ENCODE measurements around the gene ACTRT3.

GRCh38 chr3:169787791-169788190, 18.4 kb upstream of the ACTRT3 start:
- no peak for TF ChIP-seq POLR2A (IDR thresholded peaks at IDR 0.05; ENCODE audit: low read depth, low read length)
- no peak for TF ChIP-seq POLR2AphosphoS5 (IDR thresholded peaks at IDR 0.05; ENCODE audit: low read depth, low read length)
- TF ChIP-seq TAF1 (IDR thresholded peaks at IDR 0.05; ENCODE audit: low read depth, low read length), result no peak
- no peak for TF ChIP-seq SPI1 (IDR thresholded peaks at IDR 0.05; ENCODE audit: low read depth, low read length)
- TF ChIP-seq POU2F2 (IDR thresholded peaks at IDR 0.05; ENCODE audit: low read depth, low read length), result no peak
- no peak for TF ChIP-seq PAX5 (IDR thresholded peaks at IDR 0.05; ENCODE audit: insufficient read depth, low read length, severe bottlenecking)
